A549 (cell line): ENCODE measurements around the gene ARPP19. TPM values are rescaled to one million over a fixed set of nuclear protein-coding genes. Genes with fewer than 3 reads are reported as not detected.

Experiments
- ATAC-seq, 2 experiments: fragments of 200-7000 bp in 1 of 2; fragments of >200 bp in 1 of 2; cut with Nextera tagmentation in 1 of 2; cut with Tn5 transposase in 1 of 2; 3 replicates each; pipeline versions ENCODE4 v1.8.0 to v1.9.1; 2018 to 2020; ENCODE audit warnings: mild to moderate bottlenecking in 1 of 2, moderate library complexity in 1 of 2
- CTCF ChIA-PET: fragments of 300-600 bp; sonication (Branson Sonifier 250); formaldehyde crosslinking; extraction: SDS; loops from one replicate; lab custom pipeline; 2021; ENCODE audit warnings: antibody characterized with exemption, inconsistent platforms; lab: Yijun Ruan, JAX
- POLR2A ChIA-PET: fragments of 350-600 bp; formaldehyde crosslinking; extraction: SDS; loops from one replicate; lab custom pipeline; 2021; ENCODE audit warnings: antibody characterized with exemption, inconsistent platforms; lab: Yijun Ruan, JAX
- DNase-seq, 2 experiments: peaks; one replicate each; pipeline versions ENCODE4 v3.0.0 to v3.0.0-alpha.2; 2011 to 2016; ENCODE audit warnings: low read depth in 1 of 2, low spot score in 1 of 2
- FAIRE-seq: peaks from 2 replicates; lab custom pipeline; 2011; peaks lifted over from hg19 to GRCh38; lab: Jason Lieb, UNC
- H3K27ac ChIP-seq, 2 experiments: fragments of >200 bp; sonication (Bioruptor Twin); formaldehyde crosslinking; 3 replicates each; pipeline ENCODE4 v1.5.1; 2016 to 2017
- H3K4me1 ChIP-seq: fragments of >200 bp; sonication (Bioruptor Twin); formaldehyde crosslinking; 3 replicates; pipeline ENCODE4 v1.6.1; 2016
- H3K4me2 ChIP-seq: fragments of >200 bp; sonication (Bioruptor Twin); formaldehyde crosslinking; 3 replicates; pipeline ENCODE4 v1.6.1; 2016
- H3K4me3 ChIP-seq: fragments of >200 bp; sonication (Bioruptor Twin); formaldehyde crosslinking; 3 replicates; pipeline ENCODE4 v1.5.1; 2016
- H3K9me3 ChIP-seq: fragments of >200 bp; sonication (Bioruptor Twin); formaldehyde crosslinking; 3 replicates; pipeline ENCODE4 v1.6.1; 2016
- ATOH8 ChIP-seq: fragments of 250-450 bp; sonication (Bioruptor Pico); IDR thresholded peaks from 2 replicates; pipeline ENCODE4 v1.5.0; 2020; ENCODE audit warnings: low read depth, mild to moderate bottlenecking, moderate library complexity
- CHD2 ChIP-seq: fragments of 150-350 bp; IDR thresholded peaks from 2 replicates; pipeline ENCODE4 v1.6.1; 2014; ENCODE audit warnings: low read length; ENCODE audit not compliant: partially characterized antibody
- E2F6 ChIP-seq: IDR thresholded peaks from 2 replicates; pipeline ENCODE4 v1.6.1; 2012; ENCODE audit warnings: low read depth, borderline replicate concordance
- JUN ChIP-seq, 2 experiments: fragments of >200 bp; sonication (Bioruptor Twin); formaldehyde crosslinking; IDR thresholded peaks; 2 replicates in 1 of 2; 3 replicates in 1 of 2; pipeline ENCODE4 v1.6.1; 2016 to 2017
- MYC ChIP-seq: IDR thresholded peaks from 2 replicates; pipeline ENCODE4 v1.6.1; 2012; ENCODE audit warnings: mild to moderate bottlenecking, inconsistent platforms, low read length, improper control_type of control experiment, borderline replicate concordance
- PBX3 ChIP-seq: IDR thresholded peaks from 2 replicates; pipeline ENCODE4 v1.6.1; 2012
- PHF8 ChIP-seq: fragments of 200-600 bp; sonication (generic); IDR thresholded peaks from 2 replicates; pipeline ENCODE4 v1.6.1; 2016; ENCODE audit warnings: low read depth, mild to moderate bottlenecking, antibody characterized with exemption, moderate library complexity, borderline replicate concordance
- RAD21 ChIP-seq, 2 experiments: fragments of >200 bp in 1 of 2; sonication (Bioruptor Twin) in 1 of 2; formaldehyde crosslinking in 1 of 2; IDR thresholded peaks in 1 of 2; conservative IDR thresholded peaks in 1 of 2; 2 replicates in 1 of 2; 3 replicates in 1 of 2; pipeline ENCODE4 v1.6.1; 2012 to 2018; ENCODE audit warnings: inconsistent platforms in 1 of 2
- RARB ChIP-seq: fragments of 250-450 bp; sonication (Bioruptor Pico); IDR thresholded peaks from 2 replicates; pipeline ENCODE4 v1.8.0; 2021; ENCODE audit warnings: mild to moderate bottlenecking, moderate library complexity
- RCOR1 ChIP-seq: fragments of 150-350 bp; IDR thresholded peaks from 2 replicates; pipeline ENCODE4 v1.6.1; 2014; ENCODE audit warnings: antibody characterized with exemption, low read length, low read depth
- REST ChIP-seq: fragments of 200-600 bp; sonication (generic); IDR thresholded peaks from 2 replicates; pipeline ENCODE4 v1.6.1; 2016; ENCODE audit warnings: antibody characterized with exemption, mild to moderate bottlenecking, moderate library complexity
- RFX5 ChIP-seq: fragments of 450-650 bp; IDR thresholded peaks from 2 replicates; pipeline ENCODE4 v1.7.1; 2014; ENCODE audit warnings: antibody characterized with exemption, mild to moderate bottlenecking, moderate library complexity
- SREBF2 ChIP-seq: fragments of 450-650 bp; IDR thresholded peaks from 2 replicates; pipeline ENCODE4 v1.6.1; 2014; ENCODE audit warnings: mild to moderate bottlenecking, moderate library complexity
- TP53 ChIP-seq: fragments of 250-450 bp; sonication (Bioruptor Pico); IDR thresholded peaks from 2 replicates; pipeline ENCODE4 v1.5.0; 2021; ENCODE audit warnings: mild to moderate bottlenecking, moderate library complexity
- ZFP36 ChIP-seq: fragments of 450-650 bp; IDR thresholded peaks from 2 replicates; pipeline ENCODE4 v1.6.1; 2014; ENCODE audit warnings: borderline replicate concordance; ENCODE audit not compliant: partially characterized antibody
- WGBS: methylation state at CpG from one replicate; pipeline ENCODE4 v1.1.6; 2017; ENCODE audit errors: missing lambda C conversion rate; 5-methylcytosine and 5-hydroxymethylcytosine counted together
- polyA plus RNA-seq, 4 experiments: library from polyadenylated mRNA; depleted of rRNA in 3 of 4; stranded (reverse); fragments of >200 nt; fragmentation: RNase III in 1 of 4; extraction: RNeasy Plus Mini Kit Qiagen cat#74134 plus additional on column Dnase treatment in 1 of 4; gene quantifications; 2 replicates in 3 of 4; 3 replicates in 1 of 4; pipeline ENCODE4 v1.2.3, GENCODE V29; 2011 to 2017

The ARPP19 gene
- polyA plus RNA-seq, 2 of the 4 experiments (the other 2 are of a cell fraction) = 102 to 192 TPM

GRCh38 chr15:52609593-52609992 is 40.8 kb upstream of the ARPP19 start:
- no peak for ATAC-seq
- 80% methylated on average over 5 of the region's 5 CpGs for WGBS
- no peak for FAIRE-seq
- CTCF ChIA-PET = no interaction called here
- POLR2A ChIA-PET = no interaction called here
- Histone ChIP-seq H3K4me3 (no peak overlapping the region), H3K4me1 (no peaks in the 10 kb centered on the region), H3K27ac (no peak overlapping the region), H3K9me3 (no peaks in the 10 kb centered on the region), H3K4me2 (no peak overlapping the region)
- TF ChIP-seq CHD2 = no peak
- TF ChIP-seq RCOR1 = no peak
- no peak for TF ChIP-seq RARB (CRISPR knock-in tag)
- TF ChIP-seq PHF8 = no peak
- no peak for TF ChIP-seq TP53 (CRISPR knock-in tag)
- TF ChIP-seq ZFP36 = no peak
- DNase-seq = no peak

- 88% methylated on average over 7 of the region's 7 CpGs for WGBS
Measured at GRCh38 chr15:52584414-52584813, 15.6 kb upstream of the ARPP19 start.

More at GRCh38 chr15:52584414-52584813, 15.6 kb upstream of the ARPP19 start:
- Histone ChIP-seq H3K27ac (no peak overlapping the region), H3K4me2 (no peak overlapping the region), H3K9me3 (no peaks in the 10 kb centered on the region), H3K4me1 (no peaks in the 10 kb centered on the region), H3K4me3 (no peak overlapping the region)
- ATAC-seq = no peak
- TF ChIP-seq ATOH8 (CRISPR knock-in tag) (no peak), SREBF2 (no peak), RAD21 (conservative IDR thresholded peaks at IDR 0.05 in 1 of 2, IDR thresholded peaks at IDR 0.05 in 1 of 2) (no peak), JUN (IDR thresholded peaks at IDR 0.05) (no peak), REST (no peak), RFX5 (no peak), MYC (no peak), PBX3 (no peak), E2F6 (no peak)
- DNase-seq = no peak
- CTCF ChIA-PET = no interaction called here
- no peak for FAIRE-seq
- POLR2A ChIA-PET = no interaction called here
